Measurements from ENCODE around the gene HINFP.

DNA sequence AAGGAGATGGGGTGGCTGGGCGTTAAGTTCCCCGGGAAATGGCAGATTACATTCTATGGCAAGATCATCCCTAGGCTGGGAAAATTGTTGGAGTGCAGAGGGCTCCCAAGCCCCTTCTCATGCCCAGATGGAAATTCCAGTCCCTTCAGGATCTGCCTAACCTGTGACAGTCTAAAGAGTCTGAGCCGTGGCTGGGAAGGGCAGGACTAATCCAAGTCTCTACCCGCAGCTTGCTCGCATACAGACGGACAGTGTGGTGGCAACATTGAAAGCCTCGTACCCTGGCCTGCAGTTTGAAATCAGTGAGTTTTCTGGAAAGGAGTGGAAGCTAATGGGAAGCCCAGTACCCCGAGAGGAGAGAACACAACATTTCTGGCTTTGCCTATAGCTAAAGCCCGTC, 33.0 kb upstream of the HINFP start:
- TF ChIP-seq, protein P1, sequence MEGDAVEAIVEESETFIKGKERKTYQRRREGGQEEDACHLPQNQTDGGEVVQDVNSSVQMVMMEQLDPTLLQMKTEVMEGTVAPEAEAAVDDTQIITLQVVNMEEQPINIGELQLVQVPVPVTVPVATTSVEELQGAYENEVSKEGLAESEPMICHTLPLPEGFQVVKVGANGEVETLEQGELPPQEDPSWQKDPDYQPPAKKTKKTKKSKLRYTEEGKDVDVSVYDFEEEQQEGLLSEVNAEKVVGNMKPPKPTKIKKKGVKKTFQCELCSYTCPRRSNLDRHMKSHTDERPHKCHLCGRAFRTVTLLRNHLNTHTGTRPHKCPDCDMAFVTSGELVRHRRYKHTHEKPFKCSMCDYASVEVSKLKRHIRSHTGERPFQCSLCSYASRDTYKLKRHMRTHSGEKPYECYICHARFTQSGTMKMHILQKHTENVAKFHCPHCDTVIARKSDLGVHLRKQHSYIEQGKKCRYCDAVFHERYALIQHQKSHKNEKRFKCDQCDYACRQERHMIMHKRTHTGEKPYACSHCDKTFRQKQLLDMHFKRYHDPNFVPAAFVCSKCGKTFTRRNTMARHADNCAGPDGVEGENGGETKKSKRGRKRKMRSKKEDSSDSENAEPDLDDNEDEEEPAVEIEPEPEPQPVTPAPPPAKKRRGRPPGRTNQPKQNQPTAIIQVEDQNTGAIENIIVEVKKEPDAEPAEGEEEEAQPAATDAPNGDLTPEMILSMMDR (IDR thresholded peaks at IDR 0.05), result no peak
- TF ChIP-seq POLR2A (IDR thresholded peaks at IDR 0.05), result no peak
- TF ChIP-seq POLR2AphosphoS5 (IDR thresholded peaks at IDR 0.05), result no peak

All from breast epithelium (tissue), 3 donors.